Measurements from ENCODE around the gene SLC9A9.

DNA sequence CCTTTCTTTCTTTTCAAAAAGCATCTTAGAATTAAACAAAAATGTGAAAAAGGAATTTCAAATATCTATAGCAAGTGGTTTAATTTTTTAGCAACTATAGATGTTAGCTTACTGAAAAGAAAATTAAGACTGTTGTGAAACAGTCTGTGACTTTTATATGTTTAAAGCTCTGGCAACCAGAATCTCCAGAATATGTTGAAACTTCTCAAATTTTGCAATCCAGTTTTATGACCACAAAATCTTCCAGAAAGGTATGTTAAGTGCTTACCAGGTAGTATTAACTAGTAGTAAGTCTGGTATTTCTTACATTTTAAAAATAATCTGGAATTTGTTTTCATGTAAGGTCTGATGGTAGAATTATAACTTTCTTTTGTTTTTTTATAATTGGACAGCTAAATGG, 235.0 kb downstream of the SLC9A9 start:
- TF ChIP-seq, protein P1, sequence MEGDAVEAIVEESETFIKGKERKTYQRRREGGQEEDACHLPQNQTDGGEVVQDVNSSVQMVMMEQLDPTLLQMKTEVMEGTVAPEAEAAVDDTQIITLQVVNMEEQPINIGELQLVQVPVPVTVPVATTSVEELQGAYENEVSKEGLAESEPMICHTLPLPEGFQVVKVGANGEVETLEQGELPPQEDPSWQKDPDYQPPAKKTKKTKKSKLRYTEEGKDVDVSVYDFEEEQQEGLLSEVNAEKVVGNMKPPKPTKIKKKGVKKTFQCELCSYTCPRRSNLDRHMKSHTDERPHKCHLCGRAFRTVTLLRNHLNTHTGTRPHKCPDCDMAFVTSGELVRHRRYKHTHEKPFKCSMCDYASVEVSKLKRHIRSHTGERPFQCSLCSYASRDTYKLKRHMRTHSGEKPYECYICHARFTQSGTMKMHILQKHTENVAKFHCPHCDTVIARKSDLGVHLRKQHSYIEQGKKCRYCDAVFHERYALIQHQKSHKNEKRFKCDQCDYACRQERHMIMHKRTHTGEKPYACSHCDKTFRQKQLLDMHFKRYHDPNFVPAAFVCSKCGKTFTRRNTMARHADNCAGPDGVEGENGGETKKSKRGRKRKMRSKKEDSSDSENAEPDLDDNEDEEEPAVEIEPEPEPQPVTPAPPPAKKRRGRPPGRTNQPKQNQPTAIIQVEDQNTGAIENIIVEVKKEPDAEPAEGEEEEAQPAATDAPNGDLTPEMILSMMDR (IDR thresholded peaks at IDR 0.05): no peak
- TF ChIP-seq, protein P2, sequence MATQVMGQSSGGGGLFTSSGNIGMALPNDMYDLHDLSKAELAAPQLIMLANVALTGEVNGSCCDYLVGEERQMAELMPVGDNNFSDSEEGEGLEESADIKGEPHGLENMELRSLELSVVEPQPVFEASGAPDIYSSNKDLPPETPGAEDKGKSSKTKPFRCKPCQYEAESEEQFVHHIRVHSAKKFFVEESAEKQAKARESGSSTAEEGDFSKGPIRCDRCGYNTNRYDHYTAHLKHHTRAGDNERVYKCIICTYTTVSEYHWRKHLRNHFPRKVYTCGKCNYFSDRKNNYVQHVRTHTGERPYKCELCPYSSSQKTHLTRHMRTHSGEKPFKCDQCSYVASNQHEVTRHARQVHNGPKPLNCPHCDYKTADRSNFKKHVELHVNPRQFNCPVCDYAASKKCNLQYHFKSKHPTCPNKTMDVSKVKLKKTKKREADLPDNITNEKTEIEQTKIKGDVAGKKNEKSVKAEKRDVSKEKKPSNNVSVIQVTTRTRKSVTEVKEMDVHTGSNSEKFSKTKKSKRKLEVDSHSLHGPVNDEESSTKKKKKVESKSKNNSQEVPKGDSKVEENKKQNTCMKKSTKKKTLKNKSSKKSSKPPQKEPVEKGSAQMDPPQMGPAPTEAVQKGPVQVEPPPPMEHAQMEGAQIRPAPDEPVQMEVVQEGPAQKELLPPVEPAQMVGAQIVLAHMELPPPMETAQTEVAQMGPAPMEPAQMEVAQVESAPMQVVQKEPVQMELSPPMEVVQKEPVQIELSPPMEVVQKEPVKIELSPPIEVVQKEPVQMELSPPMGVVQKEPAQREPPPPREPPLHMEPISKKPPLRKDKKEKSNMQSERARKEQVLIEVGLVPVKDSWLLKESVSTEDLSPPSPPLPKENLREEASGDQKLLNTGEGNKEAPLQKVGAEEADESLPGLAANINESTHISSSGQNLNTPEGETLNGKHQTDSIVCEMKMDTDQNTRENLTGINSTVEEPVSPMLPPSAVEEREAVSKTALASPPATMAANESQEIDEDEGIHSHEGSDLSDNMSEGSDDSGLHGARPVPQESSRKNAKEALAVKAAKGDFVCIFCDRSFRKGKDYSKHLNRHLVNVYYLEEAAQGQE (IDR thresholded peaks at IDR 0.05; ENCODE audit: low read depth, low read length): no peak
- TF ChIP-seq GABPA (IDR thresholded peaks at IDR 0.05; ENCODE audit: low read depth): no peak

Measured in SK-N-SH (cell line).